GM18861 (cell line): ENCODE data around the gene NXNL2.

Experiments
- ATAC-seq: cut with Tn5 transposase; IDR thresholded peaks from one replicate; pipeline ENCODE4 v1.9.1; 2021; ENCODE audit not compliant: unreplicated experiment

Gene NXNL2

DNA sequence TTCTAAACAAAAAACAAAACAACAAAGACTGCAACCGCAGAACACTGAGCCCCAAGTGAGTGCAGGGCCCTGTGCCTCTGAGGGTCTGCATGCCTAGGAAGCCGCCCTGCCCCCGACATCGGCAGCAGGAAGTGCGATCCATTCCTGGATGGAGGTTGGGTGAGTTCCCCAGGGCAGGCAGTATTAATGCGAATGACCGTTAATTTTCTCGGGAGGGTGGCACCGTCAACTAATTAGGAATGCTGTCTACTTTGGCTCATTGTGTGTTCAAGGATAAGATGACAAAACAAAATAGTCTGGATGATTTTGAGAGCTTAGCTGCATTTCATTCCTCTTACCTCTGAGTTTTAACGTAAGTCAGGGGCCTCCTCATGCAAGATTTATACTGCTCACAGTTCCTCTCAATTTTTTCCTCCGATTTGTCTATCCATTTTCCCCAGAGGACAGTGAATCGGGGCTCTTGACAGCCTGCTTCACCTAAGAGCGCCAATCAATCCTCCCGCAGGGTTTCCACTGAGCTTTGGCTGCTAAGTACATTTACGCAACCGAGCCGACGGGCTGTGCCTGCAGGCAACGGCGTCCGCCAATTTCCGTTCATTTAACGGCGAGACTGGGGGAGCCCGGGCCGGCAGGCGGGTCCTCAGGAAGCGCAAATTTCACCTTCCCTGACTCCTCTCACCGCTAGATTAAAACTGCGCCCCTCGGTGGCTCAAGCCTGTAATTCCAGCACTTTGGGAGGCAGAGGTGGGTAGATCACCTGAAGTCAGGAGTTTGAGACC, 2.9 kb upstream of the NXNL2 start:
- no peak for ATAC-seq

DNA sequence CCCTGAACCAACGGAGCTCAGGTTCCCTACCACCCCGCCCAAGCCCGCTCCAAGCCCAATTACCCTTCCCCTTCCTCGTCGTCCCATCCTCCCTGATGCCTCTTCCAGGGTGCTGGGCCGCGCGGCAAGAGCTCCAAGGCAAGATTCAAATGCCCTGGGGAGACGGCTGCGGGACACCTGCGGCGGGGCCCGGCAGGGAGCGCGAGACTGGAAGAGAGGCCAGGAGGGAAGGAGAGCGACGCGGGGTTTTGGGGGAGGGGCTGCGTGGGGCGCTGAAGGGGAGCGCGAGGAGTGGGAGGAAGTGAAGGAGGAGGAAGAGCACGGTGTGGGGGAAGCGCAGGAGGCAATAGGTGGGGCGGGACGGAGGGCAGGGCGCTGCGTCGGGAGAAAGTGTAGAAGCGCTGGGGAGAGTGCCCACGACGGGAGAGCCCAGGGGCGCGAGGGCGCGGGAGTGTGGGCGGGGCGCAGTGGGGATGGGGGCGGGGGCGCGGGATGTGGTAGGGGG, 975 bp upstream of the NXNL2 start:
- no peak for ATAC-seq

DNA sequence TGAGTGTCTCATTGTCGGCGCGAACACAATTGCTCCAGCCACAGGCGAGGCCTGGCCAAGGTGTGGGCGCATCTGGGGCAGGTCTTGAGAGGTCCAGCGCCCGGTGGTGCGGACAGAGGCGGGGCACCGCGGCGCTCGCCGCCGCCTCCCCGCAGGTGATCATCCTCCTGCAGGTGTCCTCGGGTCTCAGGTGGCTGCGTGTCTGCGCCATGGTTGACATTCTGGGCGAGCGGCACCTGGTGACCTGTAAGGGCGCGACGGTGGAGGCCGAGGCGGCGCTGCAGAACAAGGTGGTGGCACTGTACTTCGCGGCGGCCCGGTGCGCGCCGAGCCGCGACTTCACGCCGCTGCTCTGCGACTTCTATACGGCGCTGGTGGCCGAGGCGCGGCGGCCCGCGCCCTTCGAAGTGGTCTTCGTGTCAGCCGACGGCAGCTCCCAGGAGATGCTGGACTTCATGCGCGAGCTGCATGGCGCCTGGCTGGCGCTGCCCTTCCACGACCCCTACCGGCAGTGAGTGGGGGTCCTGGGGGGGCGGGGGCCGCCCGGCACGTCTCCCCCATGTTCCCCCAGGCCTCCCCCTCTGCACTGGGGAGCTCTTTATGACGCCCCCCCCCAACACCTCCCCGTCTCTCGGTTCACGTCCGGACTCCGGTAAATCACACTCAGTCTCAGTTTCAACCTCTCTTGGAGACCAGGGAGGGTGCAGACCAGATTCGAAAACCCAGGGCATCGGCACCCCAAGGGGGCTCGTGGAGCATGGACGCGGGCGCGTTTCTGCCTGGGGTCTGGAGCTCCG, 446 bp downstream of the NXNL2 start:
- ATAC-seq = no peak

DNA sequence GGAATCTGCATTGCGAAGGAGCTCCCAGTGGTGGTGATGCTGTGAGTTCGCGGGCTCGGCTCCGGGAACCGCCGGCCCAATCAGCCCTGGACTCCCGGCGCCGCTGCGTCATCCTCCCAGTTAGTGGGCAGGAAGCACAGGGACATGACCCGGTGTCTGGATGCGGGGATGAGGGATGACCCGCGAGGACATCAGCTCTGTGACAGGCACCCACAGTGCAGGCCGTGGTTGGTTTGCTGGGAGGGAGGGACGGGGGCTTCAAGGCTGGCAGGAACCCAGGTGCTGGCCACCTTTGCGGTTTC, 996 bp downstream of the NXNL2 start:
- ATAC-seq = no peak

DNA sequence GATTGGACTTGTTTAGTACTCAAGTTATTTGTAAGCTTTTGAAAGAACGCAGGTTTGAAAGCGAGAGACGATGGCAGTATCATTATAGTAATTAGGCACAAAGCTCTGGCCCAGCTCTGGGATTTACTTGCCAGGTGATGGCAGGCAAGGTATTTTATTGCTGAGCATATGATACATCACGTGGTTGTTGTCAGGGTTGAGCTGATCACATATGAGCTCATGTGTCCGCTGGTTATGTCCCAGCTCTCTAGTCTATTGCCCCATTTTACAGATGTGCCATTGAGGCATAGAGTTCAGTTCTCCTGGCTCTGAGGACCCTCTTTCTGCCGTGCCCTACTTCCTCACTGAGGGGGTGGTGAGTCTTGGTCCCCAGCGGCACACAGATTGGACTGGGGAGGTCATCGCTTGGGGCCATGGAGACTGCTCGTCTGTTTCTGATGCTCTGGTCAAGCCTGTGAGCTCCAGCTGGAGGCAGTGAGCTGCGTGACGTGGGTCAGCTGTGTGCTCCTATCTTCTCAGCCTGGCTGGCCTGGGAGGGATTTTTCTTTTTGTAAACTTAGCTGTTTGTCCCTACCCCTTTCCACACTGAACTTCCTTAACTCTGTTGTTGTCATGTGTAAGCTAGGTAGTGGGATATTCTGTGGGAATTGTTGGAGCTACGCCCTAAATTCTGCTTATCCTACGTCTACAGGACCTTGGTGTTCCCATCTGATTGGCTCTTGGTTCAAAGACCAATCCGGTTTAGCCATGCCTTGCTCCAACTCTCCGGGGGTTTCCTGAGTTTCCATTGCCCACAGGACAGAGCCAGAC, 2.2 kb downstream of the NXNL2 start:
- ATAC-seq = no peak

DNA sequence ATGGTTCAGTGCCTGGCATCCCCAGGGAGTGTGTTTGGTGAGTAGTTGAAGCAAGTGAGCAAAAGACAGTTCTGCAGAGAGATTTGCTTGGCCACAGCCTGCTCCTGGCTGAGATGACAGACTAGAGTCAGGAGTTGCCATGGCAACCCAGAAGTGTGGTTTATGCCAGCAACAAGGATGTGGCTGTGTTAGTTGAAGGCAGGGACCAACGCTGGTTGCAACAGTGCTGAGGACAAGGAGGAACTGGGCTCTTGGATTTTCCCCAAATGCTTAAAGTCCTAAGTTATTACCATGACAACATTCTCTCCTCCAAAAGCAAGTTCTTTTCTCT, 2.7 kb downstream of the NXNL2 start:
- no peak for ATAC-seq

DNA sequence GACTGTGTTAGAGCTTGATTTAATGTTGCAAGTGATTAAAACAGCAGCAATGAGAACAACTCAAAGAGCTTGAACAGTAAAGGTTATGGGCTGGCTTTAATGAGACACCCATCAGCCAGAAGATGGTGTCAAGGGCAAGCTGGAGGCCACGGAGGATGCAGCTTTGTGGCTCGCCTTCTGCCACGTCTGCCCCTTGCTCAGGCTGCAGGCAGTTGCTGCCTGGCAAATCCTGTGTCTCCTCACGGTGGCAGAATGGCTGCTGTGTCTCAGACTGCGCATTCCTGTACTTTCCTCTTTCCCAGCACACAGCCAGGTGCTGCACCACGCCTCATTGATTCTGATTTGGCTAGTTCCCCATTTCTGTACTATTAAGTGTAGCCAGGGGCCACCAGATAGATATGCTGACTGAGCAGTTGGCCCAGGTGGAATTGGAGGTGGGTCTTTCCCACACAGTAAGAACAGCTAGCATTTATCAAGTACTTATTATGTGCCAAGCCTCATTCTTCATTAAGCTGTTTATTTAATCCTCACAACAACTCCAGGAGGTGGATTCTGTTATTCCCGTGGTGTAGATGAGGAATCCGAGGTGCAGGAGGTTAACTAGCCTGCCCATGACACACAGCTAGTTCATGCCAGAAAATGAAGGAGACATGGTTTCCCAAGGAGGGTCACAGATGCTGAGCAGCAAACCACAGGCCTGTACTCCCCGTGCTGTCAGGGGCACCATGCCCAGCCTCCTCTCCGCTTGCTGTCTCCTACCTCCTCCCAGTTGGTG, 3.5 kb downstream of the NXNL2 start:
- ATAC-seq = no peak

DNA sequence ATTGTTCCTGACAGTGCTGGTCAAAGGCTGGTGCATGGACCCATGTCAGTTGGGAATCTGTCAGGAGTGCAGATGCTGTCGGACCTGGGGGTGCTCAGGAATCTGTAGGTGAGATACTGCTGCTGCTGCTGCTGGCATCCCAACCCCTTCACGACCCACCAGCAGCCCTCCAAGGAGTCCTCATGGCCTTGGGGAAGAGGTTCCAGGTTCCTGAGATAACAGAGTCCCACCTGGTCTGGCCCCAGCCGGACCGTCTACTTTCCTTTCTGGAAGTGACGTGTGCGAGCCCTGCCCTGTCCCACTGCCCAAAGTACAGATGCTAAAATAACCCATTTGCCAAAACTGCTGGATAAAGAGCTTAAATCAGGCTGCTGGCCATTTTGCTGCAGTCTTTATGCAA, 4.3 kb downstream of the NXNL2 start:
- ATAC-seq = no peak

DNA sequence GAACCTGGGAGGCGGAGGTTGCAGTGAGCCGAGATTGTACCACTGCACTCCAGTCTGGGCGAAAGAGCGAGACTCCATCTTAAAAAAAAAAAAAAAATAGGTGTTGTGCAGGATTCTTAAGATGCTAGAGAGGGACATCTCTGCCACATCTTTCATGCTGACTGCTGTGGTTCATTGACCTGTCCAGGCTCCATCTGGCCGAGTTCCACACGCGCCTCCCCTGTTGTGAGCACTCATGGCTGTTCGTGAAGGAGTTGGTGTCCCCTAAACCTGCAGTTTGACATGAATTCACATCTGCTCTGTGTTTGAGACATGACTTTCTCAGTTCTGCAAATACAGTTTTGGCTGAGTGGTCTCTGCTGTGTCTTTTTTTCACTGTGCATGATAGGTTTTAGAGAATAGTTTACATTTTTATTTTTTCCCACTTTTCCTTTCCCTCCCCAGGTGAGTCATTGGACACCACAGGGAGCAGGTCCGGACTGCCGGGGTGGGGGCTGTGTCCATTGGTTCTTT, 5.3 kb downstream of the NXNL2 start:
- ATAC-seq = no peak

DNA sequence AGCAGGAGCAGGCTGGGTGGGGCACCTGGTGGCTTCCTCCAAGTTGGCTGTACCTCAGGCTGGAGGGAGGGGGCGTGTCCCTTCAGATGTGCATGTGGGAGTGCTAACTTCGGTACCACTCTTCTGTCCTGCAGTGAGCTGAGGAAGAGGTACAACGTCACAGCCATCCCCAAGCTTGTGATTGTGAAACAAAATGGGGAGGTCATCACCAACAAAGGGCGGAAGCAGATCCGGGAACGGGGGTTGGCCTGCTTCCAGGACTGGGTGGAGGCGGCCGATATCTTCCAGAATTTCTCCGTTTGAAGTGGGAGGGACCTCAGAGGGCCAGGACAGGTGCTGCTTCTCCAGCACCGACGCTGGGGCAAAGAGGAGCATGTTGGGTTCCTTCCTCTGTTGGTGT, 9.3 kb downstream of the NXNL2 start:
- ATAC-seq = no peak

DNA sequence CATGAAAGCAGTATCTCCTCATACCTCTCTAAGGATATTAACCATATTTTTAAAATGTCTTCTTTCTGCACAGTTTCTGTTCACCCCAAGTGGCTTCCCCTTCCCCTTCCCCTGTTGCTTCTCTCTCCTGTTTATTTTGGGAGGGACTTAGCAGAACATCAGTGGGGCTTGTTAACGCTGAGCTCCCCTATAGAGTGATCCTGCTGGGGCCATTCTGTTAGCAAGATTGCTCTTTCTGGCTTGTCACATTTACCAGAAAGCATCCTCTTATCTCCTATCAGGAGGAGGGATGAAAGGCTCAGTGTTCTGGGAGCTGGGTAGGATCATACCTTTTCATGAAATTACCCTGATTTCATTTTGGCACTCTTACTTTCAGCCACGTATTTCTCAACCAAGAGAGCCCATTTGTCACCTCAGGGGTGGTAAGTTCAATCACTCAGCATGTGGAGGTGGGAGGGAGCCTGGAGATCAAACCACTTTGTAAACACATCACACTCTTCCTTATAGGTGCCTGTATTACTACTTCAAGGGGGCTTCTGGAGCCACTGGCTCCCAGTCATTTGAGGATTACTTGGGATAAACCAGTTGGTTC, 16.7 kb downstream of the NXNL2 start:
- ATAC-seq = no peak

DNA sequence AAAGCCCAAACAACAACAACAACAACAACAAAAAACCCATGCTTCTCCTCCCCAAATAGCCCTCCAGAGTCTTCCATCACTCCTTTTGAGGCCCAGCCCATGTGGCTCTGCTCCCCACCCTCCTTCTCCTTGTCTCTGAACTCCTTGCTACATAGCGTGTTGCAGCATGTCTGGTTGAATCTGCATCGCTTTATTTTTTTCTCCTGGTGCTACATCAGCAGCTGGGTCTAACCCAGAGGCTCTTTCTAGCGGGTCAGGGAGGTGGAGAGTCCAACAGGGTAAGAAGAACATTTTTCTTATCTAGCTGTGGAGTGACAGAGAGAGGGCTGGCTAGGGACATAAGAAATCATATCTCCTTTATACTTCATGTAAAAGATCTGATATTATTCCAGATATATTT, 18.4 kb downstream of the NXNL2 start:
- no peak for ATAC-seq

DNA sequence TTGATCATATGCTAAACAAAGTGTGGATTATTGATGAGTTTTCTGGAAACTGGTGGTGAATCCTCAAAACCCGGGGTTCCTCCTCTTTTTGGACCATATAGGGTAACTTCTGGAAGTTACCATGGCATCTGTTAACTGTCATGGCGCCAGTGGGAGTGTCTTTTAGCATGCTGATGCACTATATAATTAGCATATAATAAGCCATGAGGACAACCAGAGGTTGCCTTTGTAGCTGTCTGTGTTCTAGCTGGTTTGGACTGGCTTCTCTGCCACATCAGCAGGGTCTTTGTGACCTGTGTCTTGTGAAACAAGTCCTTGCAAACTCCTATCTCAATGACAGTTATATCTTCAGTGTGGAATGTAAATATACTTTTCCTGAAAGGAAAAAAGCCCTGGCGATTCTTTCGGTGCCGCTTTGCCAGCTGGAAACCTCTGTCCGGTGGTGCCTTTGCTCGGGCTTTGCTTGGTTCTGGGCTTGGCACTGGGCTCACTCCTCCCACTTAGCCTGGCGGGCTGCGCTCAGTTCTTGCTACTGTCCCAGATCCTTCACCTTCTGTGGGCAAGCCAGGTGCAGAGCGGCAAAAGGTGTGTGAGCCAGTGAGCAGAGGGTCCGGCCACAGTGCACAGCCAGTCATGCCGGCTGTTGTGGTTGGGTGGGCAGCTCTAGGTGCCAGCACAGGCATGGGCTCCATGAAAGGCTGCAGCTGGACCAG, 20.4 kb downstream of the NXNL2 start:
- ATAC-seq = no peak

DNA sequence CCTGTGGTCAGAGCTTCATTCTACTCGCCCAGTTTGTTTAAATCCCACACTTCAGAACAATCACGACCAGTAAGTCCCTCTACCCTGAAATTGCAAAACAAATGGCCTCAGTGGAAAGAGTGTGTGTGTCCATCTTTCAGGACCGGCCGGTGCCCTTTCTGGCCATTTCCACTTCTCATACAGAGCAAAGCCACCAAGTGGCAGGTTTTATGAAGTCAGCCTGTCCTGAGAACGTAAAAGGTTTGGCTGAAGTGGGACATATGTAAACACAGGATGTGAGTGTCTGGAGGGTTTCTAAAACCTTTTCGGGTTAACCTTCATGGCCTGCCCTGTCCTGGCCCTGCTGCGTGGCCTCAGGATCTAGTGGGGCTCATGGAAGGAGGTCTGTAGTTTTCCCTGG, 24.7 kb downstream of the NXNL2 start:
- ATAC-seq = no peak

DNA sequence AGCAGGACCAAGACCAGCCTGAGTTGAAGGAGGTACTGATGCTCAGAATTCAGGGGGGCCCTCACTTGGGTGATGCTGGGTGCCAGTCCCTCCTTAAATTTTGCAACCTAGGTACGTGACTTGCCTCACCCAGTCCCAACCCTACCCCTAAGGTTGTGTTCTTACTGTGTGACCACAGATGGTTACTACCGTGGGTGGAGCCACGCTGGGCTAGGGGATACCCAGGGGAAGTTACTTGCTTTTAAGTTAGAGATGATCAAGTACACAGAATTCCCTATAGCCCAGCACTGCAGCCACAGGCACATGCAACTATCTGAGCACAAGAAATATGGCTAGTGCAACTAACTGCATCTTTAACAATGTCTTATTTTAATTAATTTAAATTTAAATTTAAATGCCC, 32.9 kb downstream of the NXNL2 start:
- peak; percentile 56 for ATAC-seq

DNA sequence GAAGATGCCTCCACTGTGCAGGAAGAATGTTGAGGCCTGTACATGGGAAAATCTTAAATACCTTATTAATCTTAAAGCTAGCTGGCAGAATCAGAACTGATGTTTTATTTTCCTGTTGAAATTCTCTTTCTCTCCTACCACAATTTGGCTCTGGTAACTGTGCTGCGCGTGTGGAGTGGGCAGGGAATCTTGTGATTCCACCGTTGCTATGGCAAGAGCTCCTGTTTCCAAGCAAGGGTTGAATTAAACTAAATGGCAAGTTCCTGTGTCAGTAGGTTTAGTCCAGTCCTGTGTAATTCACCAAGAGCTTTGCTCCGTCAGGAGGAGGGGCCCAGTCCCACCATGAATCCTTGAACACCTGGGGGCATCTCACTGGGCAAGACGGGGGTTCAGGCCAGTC, 36.4 kb downstream of the NXNL2 start:
- ATAC-seq = no peak

DNA sequence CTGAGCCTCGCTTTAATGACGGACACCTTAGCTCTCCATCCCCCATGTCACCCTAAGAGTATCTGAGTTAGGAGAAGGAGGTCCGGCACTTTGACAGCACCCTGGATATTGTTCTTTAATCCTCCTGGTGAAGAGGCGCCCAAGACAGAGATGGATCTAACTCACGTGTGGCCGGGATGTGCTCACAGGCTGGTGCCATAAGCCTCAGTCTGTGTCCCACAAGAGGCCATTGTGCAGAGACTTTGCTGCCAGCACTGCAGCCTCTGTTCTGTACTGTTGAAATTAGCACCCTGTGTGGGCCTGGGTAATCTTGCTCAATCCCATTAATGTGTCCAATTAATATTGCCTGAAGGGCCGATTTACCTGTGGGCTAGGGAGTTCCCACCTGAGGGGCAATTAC, 37.7 kb downstream of the NXNL2 start:
- ATAC-seq = no peak

DNA sequence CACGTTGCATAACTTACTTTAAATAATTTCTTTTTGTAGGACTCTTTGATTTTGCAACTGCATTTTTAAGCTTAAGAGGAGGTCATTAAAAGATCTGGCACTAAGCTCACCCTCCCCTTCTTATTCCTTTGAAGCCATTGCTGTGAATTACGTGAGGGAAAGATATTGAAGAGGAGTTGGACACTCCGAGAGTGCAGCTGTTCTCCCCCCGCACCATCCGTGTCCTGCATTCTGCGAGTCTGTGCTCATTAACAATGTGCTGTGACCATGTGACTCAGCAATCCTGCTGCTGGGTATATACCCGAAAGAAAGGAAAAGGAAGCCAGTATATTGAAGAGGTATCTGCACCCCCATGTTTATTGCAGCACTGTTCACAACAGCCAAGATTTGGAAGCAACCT, 40.0 kb downstream of the NXNL2 start:
- ATAC-seq = no peak

DNA sequence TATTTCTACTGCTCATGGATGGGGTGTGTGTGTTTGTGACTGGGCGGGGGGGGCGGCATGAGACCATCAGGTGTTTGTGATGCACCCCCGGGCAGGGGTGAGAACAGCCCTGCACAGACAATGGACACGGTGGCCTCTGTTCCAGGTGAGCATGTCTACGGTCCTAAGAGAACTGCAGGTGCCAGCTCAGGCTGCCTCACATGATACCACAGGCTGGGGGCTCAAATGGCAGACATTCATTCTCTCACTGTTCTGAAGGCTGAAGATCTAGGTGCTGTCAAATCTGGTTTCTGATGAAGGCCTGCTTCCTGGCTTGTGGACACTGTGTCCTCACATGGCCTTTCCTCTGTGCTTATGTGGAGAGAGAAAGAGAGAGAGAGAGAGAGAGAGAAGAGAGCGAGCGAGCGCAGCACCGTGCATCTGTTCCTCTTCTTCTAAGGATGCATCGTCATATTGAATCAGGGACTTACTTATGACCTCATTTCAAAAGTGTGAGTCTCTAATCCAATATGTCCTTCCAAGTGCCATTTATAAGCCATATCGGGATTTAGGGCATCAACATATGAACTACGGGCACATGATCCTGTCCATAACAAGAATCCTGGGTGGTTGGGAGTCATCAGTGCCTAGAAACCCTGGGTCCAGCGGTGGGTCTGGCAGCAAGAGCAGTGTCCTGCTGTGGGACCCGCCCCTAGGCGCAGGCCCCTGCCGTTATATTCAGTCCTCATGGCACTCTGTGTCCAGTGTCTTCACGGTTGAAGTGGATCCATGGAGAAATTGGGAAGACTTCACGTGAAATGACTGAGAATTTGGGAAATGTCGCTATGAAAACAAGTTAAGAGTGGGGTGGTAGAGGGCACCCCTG, 42.5 kb downstream of the NXNL2 start:
- no peak for ATAC-seq
